Parathyroid adenoma (tissue), 2 donors: Measurements from ENCODE around the gene RPP14.
"Not testable (repeated sequence)": the region's sequence is repeated elsewhere in the genome, so short reads cannot be mapped to it uniquely, and the experiment has no call there.

ENCODE experiments used
- H2AFZ ChIP-seq: fragments of 300-600 bp; sonication (generic); one replicate; pipeline ENCODE4 v1.7.0; 2017; ENCODE audit warnings: antibody characterized with exemption, mild to moderate bottlenecking
- H3K27ac ChIP-seq: fragments of 300-600 bp; sonication (generic); one replicate; pipeline ENCODE4 v1.7.0; 2017
- H3K27me3 ChIP-seq: fragments of 300-600 bp; sonication (generic); one replicate; pipeline ENCODE4 v1.7.0; 2017; ENCODE audit warnings: low read length; ENCODE audit not compliant: control insufficient read depth, insufficient read depth
- H3K36me3 ChIP-seq: fragments of 300-600 bp; sonication (generic); one replicate; pipeline ENCODE4 v1.7.0; 2017; ENCODE audit warnings: low read length; ENCODE audit not compliant: control insufficient read depth, insufficient read depth
- H3K4me1 ChIP-seq: fragments of 300-600 bp; sonication (generic); one replicate; pipeline ENCODE4 v1.7.0; 2017; ENCODE audit warnings: control low read depth
- H3K4me2 ChIP-seq: fragments of 300-600 bp; sonication (generic); one replicate; pipeline ENCODE4 v1.7.0; 2017; ENCODE audit warnings: low read length
- H3K4me3 ChIP-seq: fragments of 300-600 bp; sonication (generic); one replicate; pipeline ENCODE4 v1.7.0; 2017; ENCODE audit warnings: low read depth, low read length
- H3K79me2 ChIP-seq: fragments of 300-600 bp; sonication (generic); one replicate; pipeline ENCODE4 v1.7.0; 2017; ENCODE audit warnings: control low read depth
- H3K9ac ChIP-seq: fragments of 300-600 bp; sonication (generic); one replicate; pipeline ENCODE4 v1.7.0; 2017; ENCODE audit warnings: mild to moderate bottlenecking
- H3K9me3 ChIP-seq: fragments of 300-600 bp; sonication (generic); one replicate; pipeline ENCODE4 v1.7.0; 2017; ENCODE audit warnings: low read length; ENCODE audit not compliant: control insufficient read depth
- CTCF ChIP-seq: fragments of 300-600 bp; sonication (generic); IDR thresholded peaks from one replicate; pipeline ENCODE4 v1.7.0; 2017; ENCODE audit warnings: antibody characterized with exemption, mild to moderate bottlenecking
- donor health status: primary hyperparathyroidism.

The RPP14 gene

GRCh38 chr3:58281069-58281468 is 25.0 kb upstream of the RPP14 start:
- Histone ChIP-seq H3K9me3 (no peaks in the 10 kb centered on the region), H3K4me3 (no peak overlapping the region), H2AFZ (no peak overlapping the region), H3K4me1 (no peaks in the 10 kb centered on the region), H3K9ac (no peak overlapping the region), H3K27ac (no peak overlapping the region), H3K27me3 (no peaks in the 10 kb centered on the region), H3K36me3 (no peaks in the 10 kb centered on the region), H3K79me2 (no peaks in the 10 kb centered on the region), H3K4me2 (no peak overlapping the region)
- no peak for TF ChIP-seq CTCF

GRCh38 chr3:58285334-58285733 is 20.7 kb upstream of the RPP14 start:
- no peak overlapping the region for H3K4me2 ChIP-seq
- H3K36me3 ChIP-seq = no peaks in the 10 kb centered on the region
- no peaks in the 10 kb centered on the region for H3K27me3 ChIP-seq
- H3K4me3 ChIP-seq = no peak overlapping the region
- no peak overlapping the region for H3K9ac ChIP-seq
- H3K79me2 ChIP-seq = no peaks in the 10 kb centered on the region
- H3K9me3 ChIP-seq = no peaks in the 10 kb centered on the region
- H3K4me1 ChIP-seq = no peaks in the 10 kb centered on the region
- TF ChIP-seq CTCF = no peak
- no peak overlapping the region for H2AFZ ChIP-seq
- no peak overlapping the region for H3K27ac ChIP-seq

GRCh38 chr3:58287354-58287753 is 18.7 kb upstream of the RPP14 start:
- no peak for TF ChIP-seq CTCF
- no peak overlapping the region for H3K9ac ChIP-seq
- no peaks in the 10 kb centered on the region for H3K27me3 ChIP-seq
- no peak overlapping the region for H3K4me3 ChIP-seq
- no peaks in the 10 kb centered on the region for H3K4me1 ChIP-seq
- H2AFZ ChIP-seq = no peak overlapping the region
- no peaks in the 10 kb centered on the region for H3K9me3 ChIP-seq
- no peak overlapping the region for H3K27ac ChIP-seq
- no peaks in the 10 kb centered on the region for H3K79me2 ChIP-seq
- no peaks in the 10 kb centered on the region for H3K36me3 ChIP-seq
- H3K4me2 ChIP-seq = no peak overlapping the region

- Histone ChIP-seq H3K4me1 (no peaks in the 10 kb centered on the region), H3K36me3 (no peaks in the 10 kb centered on the region), H3K79me2 (no peaks in the 10 kb centered on the region), H3K4me2 (no peak overlapping the region), H3K27me3 (no peaks in the 10 kb centered on the region), H3K4me3 (no peak overlapping the region), H2AFZ (no peak overlapping the region), H3K9me3 (no peaks in the 10 kb centered on the region), H3K27ac (no peak overlapping the region), H3K9ac (no peak overlapping the region)
- no peak for TF ChIP-seq CTCF
Observed at GRCh38 chr3:58288011-58288728, 17.9 kb upstream of the RPP14 start.

- not testable (repeated sequence) for H3K9me3 ChIP-seq, H3K4me3 ChIP-seq, H2AFZ ChIP-seq, H3K79me2 ChIP-seq, H3K36me3 ChIP-seq, H3K27ac ChIP-seq, H3K27me3 ChIP-seq, H3K4me1 ChIP-seq, H3K4me2 ChIP-seq, H3K9ac ChIP-seq
Observed at GRCh38 chr3:58288964-58289613, 17.0 kb upstream of the RPP14 start.

- H2AFZ ChIP-seq, H3K36me3 ChIP-seq, H3K4me2 ChIP-seq, H3K79me2 ChIP-seq, H3K4me1 ChIP-seq, H3K27ac ChIP-seq, H3K27me3 ChIP-seq, H3K9me3 ChIP-seq, H3K9ac ChIP-seq, H3K4me3 ChIP-seq: not testable (repeated sequence)
Observed at GRCh38 chr3:58290446-58290845, 15.6 kb upstream of the RPP14 start.
